Cortex of kidney (tissue), 1 donor: ENCODE measurements around the gene RAVER2.

Experiments
- DNase-seq: peaks from one replicate; lab custom pipeline; 2025; lab: John Stamatoyannopoulos, UW

The RAVER2 gene

DNA sequence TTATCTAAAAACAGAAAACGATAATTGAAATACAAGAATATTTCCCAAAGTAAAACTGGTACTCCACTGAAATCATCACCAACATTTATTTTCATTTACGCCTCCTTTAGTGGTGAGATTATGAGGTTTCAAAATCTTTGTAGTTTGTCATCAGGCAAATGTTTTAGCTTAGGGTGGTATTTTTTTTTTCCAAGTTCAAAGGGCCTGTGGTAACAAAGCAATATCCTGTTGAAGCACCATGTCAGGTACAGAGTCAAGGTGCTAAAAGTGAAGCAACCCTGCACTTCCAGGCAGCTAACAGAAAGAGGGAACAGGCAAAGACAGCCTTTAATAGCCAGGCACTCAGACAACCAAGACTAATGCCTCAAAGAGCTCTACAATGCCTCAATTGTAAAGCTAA, 132.3 kb downstream of the RAVER2 start:
- no peak for DNase-seq

DNA sequence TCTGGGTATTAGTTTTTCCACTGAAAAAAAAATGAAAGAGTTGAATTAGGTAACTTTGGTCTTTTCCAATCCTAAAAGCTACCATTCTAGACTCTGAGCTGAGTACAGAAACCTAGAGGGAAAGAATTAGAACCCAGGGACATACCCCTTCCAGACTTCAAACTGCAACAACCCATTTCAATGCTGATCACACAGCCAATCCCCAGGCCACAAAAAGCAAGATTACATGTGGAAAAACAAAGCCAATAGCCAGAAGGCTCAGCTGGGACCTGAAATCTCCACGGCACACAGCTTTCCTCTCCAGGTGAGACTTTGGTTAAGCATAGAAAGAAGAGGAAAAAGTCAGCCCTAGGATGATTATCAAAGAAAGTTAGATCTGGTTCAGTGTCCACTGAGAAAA, 132.7 kb downstream of the RAVER2 start:
- no peak for DNase-seq

- no peak for DNase-seq
Observed at GRCh38 chr1:64878090-64878489, 133.2 kb downstream of the RAVER2 start.

- no peak for DNase-seq
Observed at GRCh38 chr1:64878931-64879611, 134.2 kb downstream of the RAVER2 start.

- DNase-seq, result no peak
Observed at GRCh38 chr1:64880449-64880848, 135.6 kb downstream of the RAVER2 start.

DNA sequence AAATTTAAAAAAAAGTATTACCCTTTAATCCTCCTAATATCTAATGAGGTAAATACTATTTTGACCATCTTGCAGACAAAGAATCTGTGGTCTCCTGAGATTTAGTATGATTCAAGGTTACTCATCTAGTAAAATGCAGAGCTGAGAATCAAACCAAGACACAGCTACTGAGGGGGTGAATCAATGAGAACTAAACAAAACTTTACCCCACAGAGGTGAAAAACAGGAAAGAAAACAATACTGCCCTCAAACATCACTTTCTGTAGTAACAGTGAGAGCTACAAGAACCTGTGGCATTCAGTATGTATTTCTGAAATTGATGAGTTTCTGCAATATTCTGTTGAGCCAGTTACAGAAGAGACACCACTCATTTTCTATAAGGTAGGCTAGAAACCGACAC, 136.4 kb downstream of the RAVER2 start:
- DNase-seq, result no peak
